GM21447 (cell line): ENCODE results near the gene TLE5.

Source experiments
- ATAC-seq: cut with Tn5 transposase; IDR thresholded peaks from one replicate; pipeline ENCODE4 v1.9.1; 2021; ENCODE audit not compliant: unreplicated experiment

TLE5 gene

GRCh38 chr19:3003046-3003445 lies 59.2 kb downstream of the TLE5 start:
- no peak for ATAC-seq
